DND-41 (cell line): ENCODE results near the gene RNPEP.

Source experiments
- CTCF ChIP-seq: IDR thresholded peaks from 2 replicates; pipeline ENCODE4 v1.5.1; 2012; ENCODE audit warnings: borderline replicate concordance, low read length, moderate library complexity, mild to moderate bottlenecking; ENCODE audit not compliant: poor library complexity, severe bottlenecking; ENCODE audit errors: extremely low read depth
- EZH2 ChIP-seq: IDR thresholded peaks from 3 replicates; pipeline ENCODE4 v1.6.1; 2012; ENCODE audit warnings: borderline replicate concordance, low read depth, mild to moderate bottlenecking, moderate library complexity, low read length, inconsistent platforms; ENCODE audit not compliant: severe bottlenecking

- TF ChIP-seq CTCF (no peak), EZH2 (no peak)
Observed at GRCh38 chr1:201945863-201946223, 36.6 kb upstream of the RNPEP start.
